ENCODE results near the gene FBXW8.

The FBXW8 gene

GRCh38 chr12:117013726-117014125 lies 103.0 kb downstream of the FBXW8 start:
- no peak for TF ChIP-seq ZNF274 (IDR thresholded peaks at IDR 0.05; ENCODE audit: low read depth, low read length)
- no peak overlapping the region for H3K4me3 ChIP-seq (ENCODE audit: low read length)

- H3K4me3 ChIP-seq (ENCODE audit: low read length), result no peak overlapping the region
- TF ChIP-seq ZNF274 (IDR thresholded peaks at IDR 0.05; ENCODE audit: low read depth, low read length), result no peak
These were observed 103.7 kb downstream of the FBXW8 start for GRCh38 chr12:117014342-117014887.

DNA sequence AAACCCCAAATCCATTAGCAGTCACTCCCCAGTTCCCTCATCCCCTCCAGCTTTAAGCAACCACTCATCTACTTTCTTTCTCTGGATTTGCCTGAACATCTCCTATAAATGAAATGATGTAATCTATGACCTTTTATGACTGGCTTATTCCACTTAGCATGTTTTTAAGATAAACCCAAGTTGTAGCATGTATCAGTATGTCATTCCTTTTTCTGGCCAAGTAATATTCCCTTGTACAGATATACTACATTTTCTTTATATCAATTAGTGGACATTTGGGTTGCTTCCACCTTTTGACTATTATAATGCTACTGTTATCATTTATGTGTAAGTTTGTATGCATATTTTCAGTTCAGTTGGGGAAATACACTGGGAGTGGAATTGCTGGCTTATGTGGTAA lies 105.1 kb downstream of the FBXW8 start:
- no peak for TF ChIP-seq ZNF274 (IDR thresholded peaks at IDR 0.05; ENCODE audit: low read depth, low read length)
- H3K4me3 ChIP-seq (ENCODE audit: low read length), result no peak overlapping the region

DNA sequence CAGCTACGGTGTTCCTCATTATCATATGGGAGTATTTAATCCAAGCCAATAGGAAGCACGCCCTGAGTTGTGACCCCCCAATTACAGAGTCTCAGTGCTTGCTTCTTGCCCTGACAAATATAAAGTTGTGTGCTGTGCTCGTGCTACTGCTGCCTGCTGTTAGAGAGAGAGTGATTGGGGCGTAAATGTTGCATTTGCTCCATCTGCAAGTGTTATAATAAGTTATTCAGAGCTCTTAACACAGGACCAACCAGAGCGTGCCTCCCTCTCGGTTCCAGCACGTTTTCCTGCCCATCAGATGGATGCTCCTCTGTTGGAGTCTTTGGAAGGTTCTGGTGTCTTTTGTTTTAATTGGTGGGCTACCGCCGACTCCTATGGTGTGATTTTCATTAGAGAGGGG lies 107.1 kb downstream of the FBXW8 start:
- no peak overlapping the region for H3K4me3 ChIP-seq (ENCODE audit: low read length)
- no peak for TF ChIP-seq ZNF274 (IDR thresholded peaks at IDR 0.05; ENCODE audit: low read depth, low read length)

DNA sequence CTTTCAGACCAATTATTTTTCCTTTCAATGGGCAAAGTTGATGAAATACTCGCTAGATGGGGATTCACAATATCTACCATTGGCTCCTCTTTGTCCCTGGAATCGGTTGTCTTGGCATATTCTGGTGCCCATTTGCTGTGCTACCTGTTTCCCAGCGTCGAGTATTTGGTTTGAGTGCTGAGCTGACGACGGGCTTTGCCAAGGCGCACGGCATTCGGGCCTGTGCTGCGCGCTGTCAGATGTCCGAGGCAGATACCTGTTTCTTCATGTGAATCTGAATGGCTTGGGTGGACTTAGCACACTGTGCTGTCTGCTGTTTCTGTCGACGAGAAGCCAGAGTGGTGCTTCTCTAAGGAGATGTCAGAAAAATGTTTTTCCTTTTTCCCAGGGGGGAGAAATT lies 107.5 kb downstream of the FBXW8 start:
- no peak overlapping the region for H3K4me3 ChIP-seq (ENCODE audit: low read length)
- no peak for TF ChIP-seq ZNF274 (IDR thresholded peaks at IDR 0.05; ENCODE audit: low read depth, low read length)

DNA sequence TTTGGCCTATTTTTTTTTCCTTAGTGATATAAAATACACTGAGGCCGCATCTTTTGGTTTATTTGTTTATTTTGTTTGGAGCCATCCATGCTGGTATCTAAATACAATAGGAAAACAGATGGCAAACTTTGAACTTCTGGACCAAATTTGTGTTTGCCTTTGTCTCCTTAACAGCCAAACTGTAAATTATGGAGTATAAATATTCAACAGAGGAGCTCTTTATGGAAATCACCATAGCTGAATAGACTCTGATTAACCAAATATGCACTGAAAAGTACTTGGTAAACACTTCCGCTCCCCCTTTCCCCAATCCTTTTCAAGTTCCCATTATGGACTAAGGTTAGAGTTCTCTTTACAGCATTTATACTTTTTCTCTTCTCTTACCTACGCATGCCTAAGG lies 107.9 kb downstream of the FBXW8 start:
- no peak for TF ChIP-seq ZNF274 (IDR thresholded peaks at IDR 0.05; ENCODE audit: low read depth, low read length)
- no peak overlapping the region for H3K4me3 ChIP-seq (ENCODE audit: low read length)

DNA sequence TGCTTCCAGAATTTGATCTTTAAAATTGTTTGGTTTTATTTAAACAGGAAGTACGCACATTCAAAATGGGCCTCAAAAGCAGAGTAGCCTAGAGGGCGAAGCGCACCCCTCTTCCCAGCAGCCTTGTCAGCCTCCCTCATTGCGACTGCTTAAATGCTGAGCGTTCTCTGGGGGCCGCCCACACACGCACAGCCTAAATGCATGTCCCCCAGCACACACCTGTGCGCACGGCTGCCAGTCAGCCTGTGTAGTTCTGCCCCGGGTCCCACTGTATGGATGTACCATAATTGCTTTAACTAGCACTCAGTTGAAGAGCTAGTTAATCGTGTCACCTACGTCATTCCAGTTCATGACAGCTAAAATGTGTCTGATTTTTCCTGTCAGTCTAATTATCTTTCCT lies 109.1 kb downstream of the FBXW8 start:
- H3K4me3 ChIP-seq (ENCODE audit: low read length), result no peak overlapping the region

GRCh38 chr12:117020536-117021220 lies 109.9 kb downstream of the FBXW8 start:
- no peak overlapping the region for H3K4me3 ChIP-seq (ENCODE audit: low read length)
- TF ChIP-seq ZNF274 (IDR thresholded peaks at IDR 0.05; ENCODE audit: low read depth, low read length), result no peak

More for the DNA sequence above, 109.1 kb downstream of the FBXW8 start:
- no peak for TF ChIP-seq ZNF274 (IDR thresholded peaks at IDR 0.05; ENCODE audit: low read depth, low read length)

GRCh38 chr12:117022465-117022864 lies 111.7 kb downstream of the FBXW8 start:
- no peak overlapping the region for H3K4me3 ChIP-seq (ENCODE audit: low read length)

GRCh38 chr12:117023998-117024960 lies 113.5 kb downstream of the FBXW8 start:
- no peak for TF ChIP-seq ZNF274 (IDR thresholded peaks at IDR 0.05; ENCODE audit: low read depth, low read length)
- no peak overlapping the region for H3K4me3 ChIP-seq (ENCODE audit: low read length)

More at GRCh38 chr12:117022465-117022864, 111.7 kb downstream of the FBXW8 start:
- no peak for TF ChIP-seq ZNF274 (IDR thresholded peaks at IDR 0.05; ENCODE audit: low read depth, low read length)

DNA sequence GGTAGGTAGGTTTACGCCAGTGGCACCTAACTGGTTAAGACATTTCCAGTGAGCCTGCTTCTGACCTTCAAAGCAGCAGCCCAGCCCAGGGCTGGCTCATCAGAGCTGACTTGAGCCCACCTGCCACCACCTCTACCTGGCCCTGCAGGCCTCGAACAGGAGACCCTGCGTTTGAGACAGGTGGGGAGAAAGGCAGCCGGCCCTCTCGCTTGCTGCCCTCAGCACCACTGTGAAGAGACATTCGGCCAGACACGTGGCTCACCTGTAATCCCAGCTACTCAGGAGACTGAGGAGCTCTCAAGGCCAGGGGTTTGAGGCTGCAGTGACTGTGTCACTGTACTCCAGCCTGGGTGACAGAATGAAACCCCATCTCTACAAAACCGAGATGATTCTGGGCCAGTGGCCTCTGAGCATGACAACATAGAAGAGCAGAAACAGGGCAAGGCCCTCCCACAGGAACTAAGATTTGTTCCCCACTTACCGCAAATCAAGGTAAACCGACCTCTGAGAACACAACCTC lies 114.3 kb downstream of the FBXW8 start:
- no peak for TF ChIP-seq ZNF274 (IDR thresholded peaks at IDR 0.05; ENCODE audit: low read depth, low read length)
- no peak overlapping the region for H3K4me3 ChIP-seq (ENCODE audit: low read length)

DNA sequence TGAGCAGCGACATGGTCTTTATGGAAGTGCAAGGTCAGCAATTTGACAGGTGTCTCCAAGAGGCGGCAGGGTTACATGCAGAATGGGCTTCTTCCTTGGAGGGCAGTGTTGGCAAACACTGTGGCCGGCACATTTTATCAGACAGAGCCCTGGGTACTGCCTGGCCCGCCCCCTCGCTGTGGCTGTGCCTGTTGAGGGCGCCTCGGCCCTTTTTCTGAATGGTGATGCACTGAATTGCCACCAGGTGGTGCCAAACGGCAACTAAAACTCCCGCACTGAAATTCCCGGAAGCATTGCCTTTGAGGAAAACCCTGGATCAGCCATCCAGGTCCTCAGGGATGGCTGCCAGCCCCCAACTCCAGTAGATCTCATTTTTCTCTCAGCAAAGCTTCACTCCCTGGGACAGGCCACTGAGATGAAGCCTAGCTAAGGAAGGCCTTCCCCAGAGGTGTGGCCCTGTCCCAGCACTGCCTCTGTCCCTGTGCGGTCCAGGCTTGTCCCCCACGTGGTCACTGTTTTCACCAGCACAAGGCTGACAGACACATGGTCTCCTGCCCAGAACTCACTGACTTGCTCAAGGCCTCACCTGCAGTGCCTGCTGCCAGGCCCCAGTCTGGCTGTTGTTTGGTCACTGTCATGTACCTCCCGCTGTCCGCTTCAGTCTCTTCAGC lies 114.9 kb downstream of the FBXW8 start:
- TF ChIP-seq ZNF274 (IDR thresholded peaks at IDR 0.05; ENCODE audit: low read depth, low read length), result no peak
- H3K4me3 ChIP-seq (ENCODE audit: low read length), result no peak overlapping the region

GRCh38 chr12:117026343-117026742 lies 115.6 kb downstream of the FBXW8 start:
- H3K4me3 ChIP-seq (ENCODE audit: low read length), result no peak overlapping the region
- no peak for TF ChIP-seq ZNF274 (IDR thresholded peaks at IDR 0.05; ENCODE audit: low read depth, low read length)

DNA sequence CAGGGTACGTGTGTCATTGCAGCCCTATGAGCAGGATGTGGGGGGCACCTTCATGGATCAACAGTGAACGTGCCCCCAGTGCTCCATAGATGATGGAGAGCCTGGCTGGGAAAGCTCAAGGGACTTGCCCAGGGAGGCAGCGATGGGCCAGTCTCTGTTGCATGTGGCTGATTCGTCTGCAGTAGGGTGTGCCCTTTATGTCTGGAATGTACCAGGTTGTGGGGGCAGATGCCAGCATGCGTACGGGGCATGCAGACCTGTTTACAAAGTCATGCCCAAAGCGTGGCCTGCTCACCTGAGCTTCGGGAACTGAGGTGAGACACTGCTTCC lies 116.1 kb downstream of the FBXW8 start:
- no peak overlapping the region for H3K4me3 ChIP-seq (ENCODE audit: low read length)
- TF ChIP-seq ZNF274 (IDR thresholded peaks at IDR 0.05; ENCODE audit: low read depth, low read length), result no peak
